HG02642 (cell line): ENCODE results near the gene FHIT.
A peak's percentile ranks its signal among the peaks of the same experiment; 100 is the strongest.

ENCODE experiments used
- ATAC-seq: cut with Tn5 transposase; IDR thresholded peaks from one replicate; pipeline ENCODE4 v1.9.1; 2021; ENCODE audit warnings: mild to moderate bottlenecking; ENCODE audit not compliant: unreplicated experiment, poor library complexity

The FHIT gene

GRCh38 chr3:61177450-61177849 lies 73.8 kb downstream of the FHIT start:
- ATAC-seq: no peak

- ATAC-seq: no peak
These were observed 77.6 kb downstream of the FHIT start for GRCh38 chr3:61173676-61174075.

- ATAC-seq: no peak
These were observed 78.6 kb downstream of the FHIT start for GRCh38 chr3:61172684-61173083.

GRCh38 chr3:61172203-61172602 lies 79.0 kb downstream of the FHIT start:
- no peak for ATAC-seq

- no peak for ATAC-seq
These were observed 81.5 kb downstream of the FHIT start for GRCh38 chr3:61169621-61170251.

- no peak for ATAC-seq
These were observed 83.0 kb downstream of the FHIT start for GRCh38 chr3:61168286-61168685.

GRCh38 chr3:61162965-61163364 lies 88.3 kb downstream of the FHIT start:
- ATAC-seq: no peak

- ATAC-seq: no peak
These were observed 92.6 kb downstream of the FHIT start for GRCh38 chr3:61158667-61159066.

GRCh38 chr3:61158216-61158615 lies 93.0 kb downstream of the FHIT start:
- no peak for ATAC-seq

GRCh38 chr3:61157414-61157813 lies 93.8 kb downstream of the FHIT start:
- peak; percentile 80 for ATAC-seq

GRCh38 chr3:61155701-61156292 lies 95.5 kb downstream of the FHIT start:
- no peak for ATAC-seq

- ATAC-seq: no peak
These were observed 96.6 kb downstream of the FHIT start for GRCh38 chr3:61154457-61155198.

GRCh38 chr3:61152071-61152470 lies 99.2 kb downstream of the FHIT start:
- no peak for ATAC-seq

- ATAC-seq: no peak
These were observed 102.0 kb downstream of the FHIT start for GRCh38 chr3:61149236-61149635.

- no peak for ATAC-seq
These were observed 105.0 kb downstream of the FHIT start for GRCh38 chr3:61146010-61146890.

GRCh38 chr3:61141697-61142096 lies 109.6 kb downstream of the FHIT start:
- no peak for ATAC-seq

- ATAC-seq: no peak
These were observed 110.0 kb downstream of the FHIT start for GRCh38 chr3:61141227-61141626.

- ATAC-seq: no peak
These were observed 111.6 kb downstream of the FHIT start for GRCh38 chr3:61139686-61140085.

- ATAC-seq: no peak
These were observed 112.9 kb downstream of the FHIT start for GRCh38 chr3:61138401-61138800.

GRCh38 chr3:61136191-61136590 lies 115.1 kb downstream of the FHIT start:
- no peak for ATAC-seq

- no peak for ATAC-seq
These were observed 116.7 kb downstream of the FHIT start for GRCh38 chr3:61134532-61134931.
